ENCODE results near the gene REPIN1.
A peak's percentile ranks its signal among the peaks of the same experiment; 100 is the strongest.

The REPIN1 gene

GRCh38 chr7:150368096-150368883, at the start of gene REPIN1:
Gene REPIN1 (plus strand): TSS chr7:150368822. CDS start chr7:150369712, 890 bp downstream.
- DNase-seq = peak; percentile 84 to 88

GRCh38 chr7:150321788-150322113, 46.9 kb upstream of the REPIN1 start:
- no peak for DNase-seq

- peak in 1 of 2 experiments; percentile 2 for DNase-seq
Measured at GRCh38 chr7:150322114-150322832, 46.3 kb upstream of the REPIN1 start.

GRCh38 chr7:150322833-150323681, 45.6 kb upstream of the REPIN1 start, which contains the start of the genes ACTR3C and LRRC61:
Gene ACTR3C (minus strand): TSS chr7:150323545. CDS start chr7:150295296, 28,249 bp downstream.
Gene LRRC61 (plus strand): TSS chr7:150323355. CDS start chr7:150336862, 13,507 bp downstream.
- DNase-seq = peak; percentile 84 to 87

GRCh38 chr7:150323682-150324372, 44.8 kb upstream of the REPIN1 start:
- DNase-seq = peak in 1 of 2 experiments; percentile 48

- no peak for DNase-seq
Measured at GRCh38 chr7:150324373-150324961, 44.2 kb upstream of the REPIN1 start.

GRCh38 chr7:150325110-150325611, 43.5 kb upstream of the REPIN1 start:
- no peak for DNase-seq

GRCh38 chr7:150325901-150326300, 42.7 kb upstream of the REPIN1 start:
- no peak for DNase-seq

GRCh38 chr7:150326657-150327268, 41.9 kb upstream of the REPIN1 start:
- DNase-seq = no peak

- no peak for DNase-seq
Measured at GRCh38 chr7:150327308-150327707, 41.3 kb upstream of the REPIN1 start.

- no peak for DNase-seq
Measured at GRCh38 chr7:150329331-150330120, 39.1 kb upstream of the REPIN1 start.

- DNase-seq = no peak
Measured at GRCh38 chr7:150330211-150330885, 38.3 kb upstream of the REPIN1 start.

- DNase-seq = no peak
Measured at GRCh38 chr7:150332852-150333635, 35.6 kb upstream of the REPIN1 start.

GRCh38 chr7:150333659-150334058, 35.0 kb upstream of the REPIN1 start:
- no peak for DNase-seq

- no peak for DNase-seq
Measured at GRCh38 chr7:150334108-150334507, 34.5 kb upstream of the REPIN1 start.

- no peak for DNase-seq
Measured at GRCh38 chr7:150335108-150335773, 33.4 kb upstream of the REPIN1 start.

- DNase-seq = no peak
Measured at GRCh38 chr7:150335774-150336112, 32.9 kb upstream of the REPIN1 start.

GRCh38 chr7:150336746-150337145, 31.9 kb upstream of the REPIN1 start:
- DNase-seq = no peak

- DNase-seq = no peak
Measured at GRCh38 chr7:150337179-150337578, 31.4 kb upstream of the REPIN1 start.

All from NCI-H1930 (cell line).